Measurements from ENCODE around the gene SEBOX. TPM values are rescaled to one million over a fixed set of nuclear protein-coding genes. Genes with fewer than 3 reads are reported as not detected.

The SEBOX gene
- total RNA-seq, 4 donors from 2014 or later = not detected

DNA sequence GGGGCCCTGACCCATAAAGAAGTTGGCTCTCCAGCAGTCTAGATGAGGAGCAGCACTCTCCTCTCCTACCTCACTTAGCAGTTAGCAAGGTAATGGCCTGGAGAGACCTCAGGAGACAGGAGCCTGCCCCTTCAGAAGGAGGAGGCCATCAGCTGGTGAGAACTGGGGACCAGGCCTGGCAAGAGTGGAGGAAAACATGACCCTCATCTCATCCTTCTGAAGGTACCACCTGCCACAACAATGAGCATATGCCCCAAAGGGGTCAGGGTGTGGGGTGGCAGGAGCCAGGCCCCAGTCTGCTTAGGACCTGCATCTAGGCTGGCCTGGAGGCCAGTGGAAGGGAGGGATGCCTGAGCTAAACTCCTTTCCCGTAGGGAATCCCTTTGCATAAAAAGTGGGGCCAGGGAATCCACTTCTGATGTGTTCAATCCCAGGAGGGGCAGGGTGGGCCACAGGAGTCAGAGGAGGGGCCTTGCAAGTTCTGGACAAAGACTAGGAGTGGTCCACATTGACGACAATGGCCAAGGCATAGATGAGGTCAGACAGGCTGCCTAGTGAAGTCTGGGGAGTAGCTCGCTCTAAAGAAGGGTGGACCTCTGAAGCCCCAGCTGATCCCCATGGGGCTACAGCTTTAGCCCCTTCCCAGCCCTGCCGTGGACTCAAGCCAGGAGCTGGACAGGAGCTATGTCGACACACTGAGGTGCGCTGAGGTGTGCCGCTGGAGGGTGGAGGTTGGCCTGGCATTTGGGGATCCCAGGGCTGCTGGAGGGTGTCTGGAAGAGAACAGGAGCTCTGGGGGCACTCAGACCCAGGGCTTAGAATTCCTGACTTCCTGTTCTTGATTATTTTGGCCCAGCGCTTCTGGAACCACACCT lies 986 bp downstream of the SEBOX start:
- no peaks in the 10 kb centered on the region for H3K4me1 ChIP-seq
- H3K36me3 ChIP-seq = peaks cover 35 to 40% of the 10 kb centered on the region in 2 donors
- no peak for TF ChIP-seq POLR2A (IDR thresholded peaks at IDR 0.05)
- TF ChIP-seq, protein P1, sequence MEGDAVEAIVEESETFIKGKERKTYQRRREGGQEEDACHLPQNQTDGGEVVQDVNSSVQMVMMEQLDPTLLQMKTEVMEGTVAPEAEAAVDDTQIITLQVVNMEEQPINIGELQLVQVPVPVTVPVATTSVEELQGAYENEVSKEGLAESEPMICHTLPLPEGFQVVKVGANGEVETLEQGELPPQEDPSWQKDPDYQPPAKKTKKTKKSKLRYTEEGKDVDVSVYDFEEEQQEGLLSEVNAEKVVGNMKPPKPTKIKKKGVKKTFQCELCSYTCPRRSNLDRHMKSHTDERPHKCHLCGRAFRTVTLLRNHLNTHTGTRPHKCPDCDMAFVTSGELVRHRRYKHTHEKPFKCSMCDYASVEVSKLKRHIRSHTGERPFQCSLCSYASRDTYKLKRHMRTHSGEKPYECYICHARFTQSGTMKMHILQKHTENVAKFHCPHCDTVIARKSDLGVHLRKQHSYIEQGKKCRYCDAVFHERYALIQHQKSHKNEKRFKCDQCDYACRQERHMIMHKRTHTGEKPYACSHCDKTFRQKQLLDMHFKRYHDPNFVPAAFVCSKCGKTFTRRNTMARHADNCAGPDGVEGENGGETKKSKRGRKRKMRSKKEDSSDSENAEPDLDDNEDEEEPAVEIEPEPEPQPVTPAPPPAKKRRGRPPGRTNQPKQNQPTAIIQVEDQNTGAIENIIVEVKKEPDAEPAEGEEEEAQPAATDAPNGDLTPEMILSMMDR (IDR thresholded peaks at IDR 0.05) = no peak
- intact Hi-C loops (cut with DNase I) = no loop called here
- H3K27me3 ChIP-seq = no peaks in the 10 kb centered on the region
- no peak overlapping the region for H3K4me3 ChIP-seq (replicated peaks in 1 of 3)
- no peaks in the 10 kb centered on the region for H3K9me3 ChIP-seq
- WGBS, 2 donors = 89 to 97% methylated on average over 5 to 8 of the region's 8 CpGs
- H3K27ac ChIP-seq = no peak overlapping the region
- no peak for DNase-seq

DNA sequence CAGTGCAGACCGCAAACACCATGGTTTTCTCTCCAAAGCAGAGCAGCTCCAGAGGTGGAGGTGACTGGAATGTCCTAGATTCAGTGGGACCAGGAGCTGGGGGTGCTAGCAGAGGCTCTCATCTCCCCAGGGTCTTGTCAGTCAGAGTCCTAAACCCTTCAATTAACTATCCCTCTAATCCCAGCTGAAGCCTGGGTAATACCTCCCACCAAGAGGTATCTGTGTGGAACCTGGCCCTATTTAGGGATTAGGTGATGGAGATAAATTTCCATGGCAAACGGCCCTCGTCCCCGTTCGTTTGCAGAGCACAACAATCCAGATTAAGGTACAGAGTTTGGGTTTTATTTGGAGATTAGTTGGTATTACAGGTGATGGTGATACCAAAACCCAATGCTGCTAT lies 1.8 kb downstream of the SEBOX start:
- Histone ChIP-seq H3K4me3 (replicated peaks in 1 of 3) (no peak overlapping the region), H3K9me3 (no peaks in the 10 kb centered on the region), H3K4me1 (peaks cover 3 to 4% of the 10 kb centered on the region in 2 donors), H3K27me3 (no peaks in the 10 kb centered on the region), H3K36me3 (peaks cover 35 to 40% of the 10 kb centered on the region in 2 donors), H3K27ac (no peak overlapping the region)
- 83 to 90% methylated on average over 5 of the region's 5 CpGs for WGBS, 2 donors
- no peak for DNase-seq
- no peak for TF ChIP-seq POLR2A (IDR thresholded peaks at IDR 0.05)
- TF ChIP-seq, protein P1 (IDR thresholded peaks at IDR 0.05) = no peak
- intact Hi-C loops (cut with DNase I) = no loop called here

DNA sequence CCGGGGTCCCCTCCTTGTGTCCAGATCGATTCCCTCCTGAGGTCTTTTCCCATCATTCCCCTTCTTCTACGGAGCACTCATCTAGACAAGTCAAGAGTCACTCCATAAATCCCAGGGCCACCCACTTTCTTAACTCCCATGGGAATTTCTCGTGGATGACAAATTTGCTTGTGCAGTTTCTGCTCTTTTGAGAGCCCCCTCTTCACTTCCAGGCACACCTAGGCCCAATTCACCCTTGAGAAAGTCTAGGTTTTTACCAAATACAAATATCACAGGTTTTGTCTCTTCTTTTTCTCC lies 7.2 kb downstream of the SEBOX start:
- no peaks in the 10 kb centered on the region for H3K27me3 ChIP-seq
- no peaks in the 10 kb centered on the region for H3K9me3 ChIP-seq
- peaks cover 15 to 21% of the 10 kb centered on the region in 2 donors for H3K4me1 ChIP-seq
- 3 to 4% methylated on average over 4 of the region's 4 CpGs for WGBS, 2 donors
- no peak for TF ChIP-seq POLR2A (IDR thresholded peaks at IDR 0.05)
- TF ChIP-seq, protein P1 (IDR thresholded peaks at IDR 0.05) = no peak
- intact Hi-C loops (cut with DNase I) = no loop called here
- peak overlapping the region; percentile 88 to 94 (median 92) for H3K4me3 ChIP-seq (replicated peaks in 1 of 3)
- H3K36me3 ChIP-seq = peaks cover 43 to 59% of the 10 kb centered on the region in 2 donors
- H3K27ac ChIP-seq = peak overlapping the region in 1 of 3 donors; percentile 83
- DNase-seq = no peak

DNA sequence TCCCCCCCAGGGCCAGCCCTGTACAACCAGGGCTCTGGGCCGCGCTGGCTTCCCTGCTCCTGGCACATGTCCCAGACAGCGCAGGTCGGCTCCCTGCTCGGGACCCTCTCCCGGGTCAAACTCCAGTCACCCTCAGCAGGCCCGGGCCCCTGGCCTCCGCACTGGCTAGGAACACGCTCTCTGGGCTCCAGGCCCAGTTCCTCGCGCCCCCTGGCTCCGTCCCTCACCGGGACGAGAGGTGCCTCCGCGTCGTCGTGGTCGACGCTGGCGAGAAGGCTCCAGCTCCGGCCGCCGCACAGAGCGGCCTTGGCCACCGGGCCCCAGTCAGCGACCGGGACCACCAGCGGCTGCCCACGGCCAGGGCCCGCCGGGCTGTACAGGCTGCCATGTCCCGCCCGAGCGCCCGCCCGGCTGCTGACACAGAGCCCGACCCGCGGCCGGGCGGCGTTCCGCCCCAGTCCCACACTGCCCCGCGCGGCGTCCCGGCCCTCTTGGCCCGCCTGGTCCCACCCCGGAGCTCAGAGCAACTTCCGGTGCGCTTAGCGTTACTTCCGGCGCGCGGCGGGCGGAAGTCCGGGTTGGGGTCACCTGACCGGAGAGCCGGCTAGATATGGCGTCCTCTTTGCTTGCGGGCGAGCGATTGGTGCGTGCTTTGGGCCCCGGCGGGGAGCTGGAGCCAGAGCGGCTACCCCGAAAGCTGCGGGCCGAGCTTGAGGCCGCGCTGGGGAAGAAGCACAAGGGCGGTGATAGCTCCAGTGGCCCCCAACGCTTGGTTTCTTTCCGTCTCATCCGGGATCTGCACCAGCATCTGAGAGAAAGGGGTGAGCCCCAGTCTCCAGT lies 7.7 kb downstream of the SEBOX start, which contains the start of gene POLDIP2:
POLDIP2 (minus strand) TSS at position 467 of the 840 bp plus-strand sequence; CDS start at position 388, 79 bp downstream.
- H3K27ac ChIP-seq = peak within 1 kb of the TSS; percentile 63 to 83 (median 71)
- no peaks in the 10 kb centered on the region for H3K9me3 ChIP-seq
- WGBS, 2 donors = 0% methylated on average over 5 to 7 of the region's 80 CpGs
- H3K4me3 ChIP-seq (replicated peaks in 1 of 3) = peak within 1 kb of the TSS; percentile 88 to 94 (median 92)
- peaks cover 15 to 21% of the 10 kb centered on the region in 2 donors for H3K4me1 ChIP-seq
- H3K36me3 ChIP-seq = peaks cover 46 to 60% of the 10 kb centered on the region in 2 donors
- H3K27me3 ChIP-seq = no peaks in the 10 kb centered on the region
- peak; percentile 94 to 95 for DNase-seq
- intact Hi-C loops (cut with DNase I) = no loop called here
- TF ChIP-seq POLR2A (IDR thresholded peaks at IDR 0.05) = peak; percentile 40 to 86
- TF ChIP-seq, protein P1 (IDR thresholded peaks at IDR 0.05) = peak in 1 of 6 experiments; percentile 4

Data from thyroid gland (tissue), 4 donors.